T-cell (primary cell): Measurements from ENCODE around the gene BICD2. TPM values are rescaled to one million over a fixed set of nuclear protein-coding genes. Genes with fewer than 3 reads are reported as not detected.
A peak's percentile ranks its signal among the peaks of the same experiment; 100 is the strongest.

Source experiments
- ATAC-seq, 4 experiments: fragments of 200-7000 bp in 3 of 4; fragments of 150-1000 bp in 1 of 4; cut with Tn5 transposase; replicated peaks in 1 of 4; 1 replicate in 3 of 4; 2 replicates in 1 of 4; pipeline ENCODE4 v1.10.0; 2021; ENCODE audit warnings: moderate library complexity in 3 of 4, mild to moderate bottlenecking in 2 of 4, moderate number of reproducible peaks in 1 of 4
- CTCF ChIA-PET, 2 donors: fragments of 300-600 bp; sonication (Branson Sonifier 250); formaldehyde crosslinking; loops; one replicate each; lab custom pipeline; 2022; ENCODE audit warnings: antibody characterized with exemption in 2 of 2; lab: Charles Lee
- POLR2A ChIA-PET, 2 donors: fragments of 300-600 bp; sonication (Branson Sonifier 250); formaldehyde crosslinking; loops; one replicate each; lab custom pipeline; 2022; ENCODE audit warnings: antibody characterized with exemption in 2 of 2; lab: Charles Lee
- DNase-seq, 35 experiments: peaks; one replicate each; pipeline versions ENCODE4 v3.0.0 to v3.0.0-alpha.2; 2013 to 2023
- H3K27ac ChIP-seq: one replicate; pipeline ENCODE4 v1.5.1; 2013; ENCODE audit warnings: low read length
- H3K27me3 ChIP-seq, 2 experiments: replicated peaks in 1 of 2; 1 replicate in 1 of 2; 2 replicates in 1 of 2; pipeline versions ENCODE4 v1.6.1 to v1.7.0; 2013; ENCODE audit warnings: low read length in 1 of 2, mixed read lengths in 1 of 2; ENCODE audit not compliant: control insufficient read depth in 2 of 2, insufficient read depth in 2 of 2; ENCODE audit errors: extremely low read depth in 1 of 2
- H3K36me3 ChIP-seq, 2 donors: 1 replicate in 1 of 2; 2 replicates in 1 of 2; pipeline versions ENCODE4 v1.6.1 to v1.7.0; 2013; ENCODE audit warnings: low read length in 1 of 2; ENCODE audit not compliant: control insufficient read depth in 2 of 2, insufficient read depth in 1 of 2; ENCODE audit errors: extremely low read depth in 1 of 2
- H3K4me1 ChIP-seq, 2 experiments: 1 replicate in 1 of 2; 2 replicates in 1 of 2; pipeline versions ENCODE4 v1.6.1 to v1.7.0; 2013; ENCODE audit warnings: low read length in 2 of 2, mixed read lengths in 1 of 2; ENCODE audit not compliant: insufficient read depth in 2 of 2, control insufficient read depth in 1 of 2; ENCODE audit errors: extremely low read depth in 1 of 2
- H3K4me3 ChIP-seq, 2 donors: 1 replicate in 1 of 2; 2 replicates in 1 of 2; pipeline versions ENCODE4 v1.5.1 to v1.7.0; 2013; ENCODE audit warnings: mild to moderate bottlenecking in 2 of 2, low read length in 1 of 2, moderate library complexity in 1 of 2; ENCODE audit not compliant: control insufficient read depth in 1 of 2; ENCODE audit errors: extremely low read depth in 1 of 2
- H3K9me3 ChIP-seq: 2 replicates; pipeline ENCODE4 v1.7.0; 2013
- H3K27ac Mint-ChIP-seq, 2 donors: one replicate each; pipeline ENCODE4 v1.8.0; 2020 to 2021; ENCODE audit warnings: mild to moderate bottlenecking in 2 of 2, mixed read lengths in 2 of 2
- H3K27me3 Mint-ChIP-seq, 2 donors: one replicate each; pipeline ENCODE4 v1.8.0; 2021 to 2022; ENCODE audit warnings: mixed read lengths in 2 of 2
- H3K36me3 Mint-ChIP-seq: one replicate; pipeline ENCODE4 v1.8.0; 2021; ENCODE audit warnings: mixed read lengths
- H3K4me1 Mint-ChIP-seq, 3 donors: one replicate each; pipeline ENCODE4 v1.8.0; 2020 to 2022; ENCODE audit warnings: mixed read lengths in 3 of 3, mild to moderate bottlenecking in 1 of 3
- H3K4me3 Mint-ChIP-seq, 3 donors: one replicate each; pipeline ENCODE4 v1.8.0; 2020 to 2022; ENCODE audit warnings: mild to moderate bottlenecking in 3 of 3, mixed read lengths in 3 of 3, moderate library complexity in 3 of 3
- H3K9me3 Mint-ChIP-seq, 3 donors: one replicate each; pipeline ENCODE4 v1.8.0; 2020 to 2022; ENCODE audit warnings: mixed read lengths in 3 of 3
- WGBS: methylation state at CpG from one replicate; pipeline ENCODE4 v1.1.5; 2013; ENCODE audit warnings: missing lambda C conversion rate; ENCODE audit not compliant: insufficient coverage; 5-methylcytosine and 5-hydroxymethylcytosine counted together
- total RNA-seq, 35 experiments: library from RNA in 6 of 35; stranded (reverse) in 6 of 35; fragments of 120-200 nt in 1 of 35; gene quantifications; one replicate each; pipeline versions ENCODE4 v1.2.1 to v1.2.4 and lab custom pipeline; 2013 to 2026

Gene BICD2
- total RNA-seq, 5 donors from 2014 or later (not counting 1 experiment from before 2014, with no cell fraction given) = 24.1 to 36.6 (median 30.6) TPM

- Histone ChIP-seq H3K9me3 (no peaks in the 10 kb centered on the region), H3K4me3 (no peak overlapping the region), H3K36me3 (no peaks in the 10 kb centered on the region), H3K27ac (no peak overlapping the region), H3K27me3 (peaks cover 2 to 21% of the 10 kb centered on the region in 2 experiments), H3K4me1 (peaks cover 0 to 5% of the 10 kb centered on the region in 2 experiments)
- Mint-ChIP-seq H3K4me1 (peaks cover 6 to 11% (median 7%) of the 10 kb centered on the region in 3 donors), H3K27me3 (peaks cover 19 to 21% of the 10 kb centered on the region in 2 donors), H3K4me3 (no peak overlapping the region), H3K9me3 (no peaks in the 10 kb centered on the region), H3K36me3 (no peaks in the 10 kb centered on the region), H3K27ac (no peak overlapping the region)
- DNase-seq (no peak), ATAC-seq (no peak)
- ChIA-PET POLR2A (no interaction called here), CTCF (no interaction called here)
- WGBS = 38% methylated on average over 4 of the region's 7 CpGs
These were observed 29.8 kb upstream of the BICD2 start for GRCh38 chr9:92794426-92794825.

- POLR2A ChIA-PET = no interaction called here
- H3K36me3 ChIP-seq = no peaks in the 10 kb centered on the region
- ATAC-seq (peak; percentile 85 to 98 (median 94)), DNase-seq (peak; percentile 35 to 86 (median 68))
- Mint-ChIP-seq H3K9me3 (peaks cover 3 to 10% (median 6%) of the 10 kb centered on the region in 3 donors), H3K36me3 (no peaks in the 10 kb centered on the region), H3K27me3 (peaks cover 3 to 5% of the 10 kb centered on the region in 2 donors), H3K27ac (no peak overlapping the region), H3K4me1 (peaks cover 6 to 11% (median 7%) of the 10 kb centered on the region in 3 donors), H3K4me3 (no peak overlapping the region)
- peaks cover 0 to 5% of the 10 kb centered on the region in 2 experiments for H3K4me1 ChIP-seq
- no peak overlapping the region for H3K27ac ChIP-seq
- H3K9me3 ChIP-seq = no peaks in the 10 kb centered on the region
- CTCF ChIA-PET = interaction anchor here (0.6 to 1.3 kb wide), 12 partner anchors 8 to 653 kb away, joined by 3 to 8 read pairs (median 4); no protein-coding TSS in a partner anchor
- WGBS = 46% methylated on average over 7 of the region's 13 CpGs
- H3K4me3 ChIP-seq = no peak overlapping the region
- peaks cover 0 to 13% of the 10 kb centered on the region in 2 experiments for H3K27me3 ChIP-seq
These were observed 26.2 kb upstream of the BICD2 start for GRCh38 chr9:92790542-92791527.

GRCh38 chr9:92786298-92786697 is 21.7 kb upstream of the BICD2 start:
- DNase-seq = no peak
- Histone ChIP-seq H3K36me3 (no peaks in the 10 kb centered on the region), H3K27ac (no peak overlapping the region), H3K9me3 (no peaks in the 10 kb centered on the region), H3K4me3 (no peak overlapping the region), H3K27me3 (peaks cover 0 to 7% of the 10 kb centered on the region in 2 experiments), H3K4me1 (peaks cover 0 to 5% of the 10 kb centered on the region in 2 experiments)
- Mint-ChIP-seq H3K4me3 (no peak overlapping the region), H3K4me1 (peaks cover 11 to 14% (median 13%) of the 10 kb centered on the region in 3 donors), H3K27me3 (peaks cover 3 to 6% of the 10 kb centered on the region in 2 donors), H3K27ac (no peak overlapping the region), H3K9me3 (peaks cover 4 to 11% (median 7%) of the 10 kb centered on the region in 3 donors), H3K36me3 (no peaks in the 10 kb centered on the region)
- WGBS = no CpG with 5 or more reads among the region's 1 CpG
- ATAC-seq = no peak
- ChIA-PET CTCF (no interaction called here), POLR2A (no interaction called here)

GRCh38 chr9:92781899-92782298 is 17.3 kb upstream of the BICD2 start:
- ChIA-PET POLR2A (no interaction called here), CTCF (no interaction called here)
- Histone ChIP-seq H3K4me3 (no peak overlapping the region), H3K9me3 (no peaks in the 10 kb centered on the region), H3K36me3 (no peaks in the 10 kb centered on the region), H3K27ac (no peak overlapping the region), H3K27me3 (peaks cover 0 to 2% of the 10 kb centered on the region in 2 experiments), H3K4me1 (no peaks in the 10 kb centered on the region)
- no peak for DNase-seq
- H3K9me3 Mint-ChIP-seq = peaks cover 4 to 15% (median 7%) of the 10 kb centered on the region in 3 donors
- peaks cover 0 to 8% (median 6%) of the 10 kb centered on the region in 3 donors for H3K4me1 Mint-ChIP-seq
- no peak overlapping the region for H3K4me3 Mint-ChIP-seq
- peak overlapping the region; percentile 62 to 80 for H3K27ac Mint-ChIP-seq
- peak; percentile 60 to 90 (median 82) for ATAC-seq
- WGBS = 88% methylated on average over 1 of the region's 2 CpGs
- peaks cover 0 to 3% of the 10 kb centered on the region in 2 donors for H3K27me3 Mint-ChIP-seq
- H3K36me3 Mint-ChIP-seq = no peaks in the 10 kb centered on the region

GRCh38 chr9:92780206-92780605 is 15.6 kb upstream of the BICD2 start:
- Histone ChIP-seq H3K4me3 (no peak overlapping the region), H3K36me3 (no peaks in the 10 kb centered on the region), H3K27ac (no peak overlapping the region), H3K27me3 (peaks cover 0 to 10% of the 10 kb centered on the region in 2 experiments), H3K9me3 (no peaks in the 10 kb centered on the region), H3K4me1 (no peaks in the 10 kb centered on the region)
- CTCF ChIA-PET = no interaction called here
- POLR2A ChIA-PET = no interaction called here
- H3K9me3 Mint-ChIP-seq = peaks cover 0 to 4% (median 0%) of the 10 kb centered on the region in 3 donors
- H3K4me3 Mint-ChIP-seq = no peak overlapping the region
- peaks cover 0 to 2% of the 10 kb centered on the region in 2 donors for H3K27me3 Mint-ChIP-seq
- no peak for DNase-seq
- no peak for ATAC-seq
- no peak overlapping the region for H3K27ac Mint-ChIP-seq
- H3K36me3 Mint-ChIP-seq = no peaks in the 10 kb centered on the region
- peaks cover 0 to 8% (median 6%) of the 10 kb centered on the region in 3 donors for H3K4me1 Mint-ChIP-seq

GRCh38 chr9:92775466-92775865 is 10.8 kb upstream of the BICD2 start:
- H3K27ac Mint-ChIP-seq = no peak overlapping the region
- ChIA-PET POLR2A (no interaction called here), CTCF (no interaction called here)
- Histone ChIP-seq H3K27ac (no peak overlapping the region), H3K4me3 (no peak overlapping the region), H3K4me1 (peaks cover 5 to 7% of the 10 kb centered on the region in 2 experiments), H3K36me3 (no peaks in the 10 kb centered on the region), H3K9me3 (no peaks in the 10 kb centered on the region), H3K27me3 (peaks cover 0 to 10% of the 10 kb centered on the region in 2 experiments)
- H3K36me3 Mint-ChIP-seq = no peaks in the 10 kb centered on the region
- DNase-seq (no peak), ATAC-seq (no peak)
- 21% methylated on average over 2 of the region's 5 CpGs for WGBS
- H3K4me1 Mint-ChIP-seq = peaks cover 4 to 10% (median 9%) of the 10 kb centered on the region in 3 donors
- H3K27me3 Mint-ChIP-seq = peaks cover 0 to 7% of the 10 kb centered on the region in 2 donors
- no peak overlapping the region for H3K4me3 Mint-ChIP-seq
- H3K9me3 Mint-ChIP-seq = peaks cover 0 to 4% (median 0%) of the 10 kb centered on the region in 3 donors
